ENCODE results near the gene CMTM3.
"Not testable (repeated sequence)": the region's sequence is repeated elsewhere in the genome, so short reads cannot be mapped to it uniquely, and the experiment has no call there.

- not testable (repeated sequence) for TF ChIP-seq CTCF (IDR thresholded peaks at IDR 0.05); ZFX (IDR thresholded peaks at IDR 0.05; ENCODE audit: borderline replicate concordance)
Measured at GRCh38 chr16:66630561-66631260, 26.2 kb downstream of the CMTM3 start.
